Activated naive CD8-positive, alpha-beta T cell treated with anti-CD3 and anti-CD28 coated beads, Interleukin-2, amount 50 U/mL, for 24 hours (primary cell): ENCODE results near the gene FCN1.

Source experiments
- ATAC-seq: fragments of 150-1000 bp; cut with Tn5 transposase; one replicate; pipeline ENCODE4 v1.10.0; 2021
- DNase-seq: peaks from one replicate; pipeline ENCODE4 v3.0.0; 2021
- H3K27ac Mint-ChIP-seq: one replicate; pipeline ENCODE4 v1.8.0; 2021; ENCODE audit warnings: mild to moderate bottlenecking, mixed read lengths
- H3K27me3 Mint-ChIP-seq: one replicate; pipeline ENCODE4 v1.8.0; 2021; ENCODE audit warnings: mixed read lengths
- H3K36me3 Mint-ChIP-seq: one replicate; pipeline ENCODE4 v1.8.0; 2021; ENCODE audit warnings: low read depth, mixed read lengths
- H3K4me1 Mint-ChIP-seq: one replicate; pipeline ENCODE4 v1.8.0; 2021; ENCODE audit warnings: mixed read lengths
- H3K4me3 Mint-ChIP-seq: one replicate; pipeline ENCODE4 v1.8.0; 2021; ENCODE audit warnings: mild to moderate bottlenecking, moderate library complexity, mixed read lengths
- H3K9me3 Mint-ChIP-seq: one replicate; pipeline ENCODE4 v1.8.0; 2021; ENCODE audit warnings: mixed read lengths

The FCN1 gene

GRCh38 chr9:134917431-134918373 is at the start of gene FCN1:
Gene FCN1, minus strand, starts transcription at chr9:134917912. Its CDS starts 41 bp downstream, at chr9:134917871.
- Mint-ChIP-seq H3K27me3 (peaks cover 3% of the 10 kb centered on the region), H3K27ac (no peak within 1 kb of the TSS), H3K9me3 (peaks cover 6% of the 10 kb centered on the region), H3K4me1 (peaks cover 2% of the 10 kb centered on the region), H3K36me3 (peaks cover 3% of the 10 kb centered on the region), H3K4me3 (no peak within 1 kb of the TSS)
- ATAC-seq = no peak
- DNase-seq = no peak

- H3K27ac Mint-ChIP-seq = no peak overlapping the region
- DNase-seq (no peak), ATAC-seq (no peak)
- no peaks in the 10 kb centered on the region for H3K27me3 Mint-ChIP-seq
- H3K4me1 Mint-ChIP-seq = no peaks in the 10 kb centered on the region
- H3K36me3 Mint-ChIP-seq = no peaks in the 10 kb centered on the region
- H3K9me3 Mint-ChIP-seq = no peaks in the 10 kb centered on the region
- H3K4me3 Mint-ChIP-seq = no peak overlapping the region
Measured at GRCh38 chr9:134966697-134967546, 49.2 kb upstream of the FCN1 start.

GRCh38 chr9:134966270-134966669 is 48.6 kb upstream of the FCN1 start:
- H3K36me3 Mint-ChIP-seq = no peaks in the 10 kb centered on the region

GRCh38 chr9:134965851-134966250 is 48.1 kb upstream of the FCN1 start:
- no peak for DNase-seq
- Mint-ChIP-seq H3K9me3 (no peaks in the 10 kb centered on the region), H3K27me3 (no peaks in the 10 kb centered on the region), H3K4me3 (no peak overlapping the region), H3K36me3 (no peaks in the 10 kb centered on the region), H3K4me1 (no peaks in the 10 kb centered on the region), H3K27ac (no peak overlapping the region)
- no peak for ATAC-seq

More at GRCh38 chr9:134966270-134966669, 48.6 kb upstream of the FCN1 start:
- H3K4me1 Mint-ChIP-seq = no peaks in the 10 kb centered on the region
- DNase-seq = no peak
- no peaks in the 10 kb centered on the region for H3K9me3 Mint-ChIP-seq
- H3K4me3 Mint-ChIP-seq = no peak overlapping the region
- no peak for ATAC-seq
- no peak overlapping the region for H3K27ac Mint-ChIP-seq
- no peaks in the 10 kb centered on the region for H3K27me3 Mint-ChIP-seq

GRCh38 chr9:134965411-134965810 is 47.7 kb upstream of the FCN1 start:
- ATAC-seq = no peak
- DNase-seq = no peak
- no peaks in the 10 kb centered on the region for H3K9me3 Mint-ChIP-seq
- no peaks in the 10 kb centered on the region for H3K27me3 Mint-ChIP-seq
- no peak overlapping the region for H3K4me3 Mint-ChIP-seq
- H3K36me3 Mint-ChIP-seq = no peaks in the 10 kb centered on the region
- H3K27ac Mint-ChIP-seq = no peak overlapping the region
- H3K4me1 Mint-ChIP-seq = no peaks in the 10 kb centered on the region

- DNase-seq = no peak
- H3K4me3 Mint-ChIP-seq = no peak overlapping the region
- H3K27me3 Mint-ChIP-seq = no peaks in the 10 kb centered on the region
- H3K36me3 Mint-ChIP-seq = no peaks in the 10 kb centered on the region
- no peaks in the 10 kb centered on the region for H3K9me3 Mint-ChIP-seq
- no peak overlapping the region for H3K27ac Mint-ChIP-seq
- no peaks in the 10 kb centered on the region for H3K4me1 Mint-ChIP-seq
- ATAC-seq = no peak
Measured at GRCh38 chr9:134964271-134965055, 46.8 kb upstream of the FCN1 start.

GRCh38 chr9:134963546-134963945 is 45.8 kb upstream of the FCN1 start:
- no peak for ATAC-seq
- no peaks in the 10 kb centered on the region for H3K9me3 Mint-ChIP-seq
- H3K36me3 Mint-ChIP-seq = no peaks in the 10 kb centered on the region
- no peaks in the 10 kb centered on the region for H3K27me3 Mint-ChIP-seq
- no peak overlapping the region for H3K27ac Mint-ChIP-seq
- H3K4me1 Mint-ChIP-seq = no peaks in the 10 kb centered on the region
- DNase-seq = no peak
- no peak overlapping the region for H3K4me3 Mint-ChIP-seq

- H3K4me3 Mint-ChIP-seq = no peak overlapping the region
- no peaks in the 10 kb centered on the region for H3K27me3 Mint-ChIP-seq
- H3K36me3 Mint-ChIP-seq = no peaks in the 10 kb centered on the region
- no peaks in the 10 kb centered on the region for H3K4me1 Mint-ChIP-seq
- ATAC-seq (no peak), DNase-seq (no peak)
- H3K9me3 Mint-ChIP-seq = no peaks in the 10 kb centered on the region
- no peak overlapping the region for H3K27ac Mint-ChIP-seq
Measured at GRCh38 chr9:134962973-134963364, 45.3 kb upstream of the FCN1 start.

- Mint-ChIP-seq H3K27ac (no peak overlapping the region), H3K4me1 (no peaks in the 10 kb centered on the region), H3K4me3 (no peak overlapping the region), H3K36me3 (no peaks in the 10 kb centered on the region), H3K27me3 (no peaks in the 10 kb centered on the region), H3K9me3 (no peaks in the 10 kb centered on the region)
- ATAC-seq (no peak), DNase-seq (no peak)
Measured at GRCh38 chr9:134962065-134962972, 44.6 kb upstream of the FCN1 start.

- Mint-ChIP-seq H3K27me3 (no peaks in the 10 kb centered on the region), H3K4me3 (no peak overlapping the region), H3K4me1 (no peaks in the 10 kb centered on the region), H3K9me3 (no peaks in the 10 kb centered on the region), H3K27ac (no peak overlapping the region), H3K36me3 (no peaks in the 10 kb centered on the region)
- no peak for ATAC-seq
- no peak for DNase-seq
Measured at GRCh38 chr9:134961331-134962064, 43.8 kb upstream of the FCN1 start.

GRCh38 chr9:134960701-134961181 is 43.0 kb upstream of the FCN1 start:
- Mint-ChIP-seq H3K27ac (no peak overlapping the region), H3K9me3 (no peaks in the 10 kb centered on the region), H3K4me1 (no peaks in the 10 kb centered on the region), H3K36me3 (no peaks in the 10 kb centered on the region), H3K27me3 (no peaks in the 10 kb centered on the region), H3K4me3 (no peak overlapping the region)
- DNase-seq = no peak
- ATAC-seq = no peak

GRCh38 chr9:134959971-134960310 is 42.2 kb upstream of the FCN1 start:
- no peaks in the 10 kb centered on the region for H3K36me3 Mint-ChIP-seq
- H3K27me3 Mint-ChIP-seq = no peaks in the 10 kb centered on the region
- no peak overlapping the region for H3K4me3 Mint-ChIP-seq
- H3K27ac Mint-ChIP-seq = no peak overlapping the region
- H3K4me1 Mint-ChIP-seq = no peaks in the 10 kb centered on the region
- ATAC-seq (no peak), DNase-seq (no peak)
- H3K9me3 Mint-ChIP-seq = no peaks in the 10 kb centered on the region
